ENCODE results near the gene TRPM2.

Gene TRPM2

GRCh38 chr21:44322621-44323325, 30.6 kb upstream of the TRPM2 start:
- DNase-seq (ENCODE audit: low read depth), result no peak

- DNase-seq (ENCODE audit: low read depth), result no peak
Observed at GRCh38 chr21:44323591-44323990, 29.8 kb upstream of the TRPM2 start.

- no peak for DNase-seq (ENCODE audit: low read depth)
Observed at GRCh38 chr21:44324106-44324853, 29.1 kb upstream of the TRPM2 start.

- DNase-seq (ENCODE audit: low read depth), result no peak
Observed at GRCh38 chr21:44324854-44325107, 28.6 kb upstream of the TRPM2 start.

DNA sequence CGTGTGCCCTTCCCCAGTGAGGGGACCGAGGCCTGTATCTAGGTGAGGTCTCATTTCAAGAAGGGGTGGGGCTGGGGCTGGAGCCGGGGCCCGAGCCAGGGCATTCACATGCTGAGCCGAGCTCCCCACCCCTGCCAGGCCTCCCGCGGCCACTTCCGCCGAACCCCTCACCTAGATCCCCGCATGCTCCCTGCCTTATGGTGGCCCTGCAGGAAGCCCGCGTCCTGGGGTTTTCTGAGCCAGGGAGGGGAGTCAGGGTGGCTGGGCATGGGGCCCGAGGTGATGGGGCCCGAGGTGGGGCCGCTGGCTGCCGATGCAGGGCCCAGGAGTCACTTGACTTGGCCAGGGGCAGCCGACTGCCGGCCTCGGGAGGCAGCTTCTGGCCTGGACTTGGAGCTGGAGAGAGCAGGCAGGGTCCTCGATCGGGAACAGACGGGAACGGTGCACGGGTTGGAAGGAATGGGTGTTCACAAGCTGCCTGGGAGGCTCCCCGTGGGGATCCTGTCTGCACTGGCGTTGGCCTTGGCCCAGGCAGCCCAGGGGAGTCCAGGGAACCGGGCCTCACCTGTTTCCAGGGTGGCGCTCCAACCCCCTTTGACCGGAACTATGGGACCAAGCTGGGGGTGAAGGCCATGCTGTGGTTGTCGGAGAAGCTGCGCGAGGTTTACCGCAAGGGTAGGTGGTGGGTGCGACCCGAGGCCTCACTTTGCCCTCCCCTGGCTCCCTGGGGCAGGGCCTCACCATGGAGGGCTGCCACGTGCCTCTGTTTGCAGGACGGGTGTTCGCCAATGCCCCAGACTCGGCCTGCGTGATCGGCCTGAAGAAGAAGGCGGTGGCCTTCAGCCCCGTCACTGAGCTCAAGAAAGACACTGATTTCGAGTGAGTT, 27.8 kb upstream of the TRPM2 start:
- DNase-seq (ENCODE audit: low read depth), result no peak

GRCh38 chr21:44326272-44326647, 27.2 kb upstream of the TRPM2 start:
- no peak for DNase-seq (ENCODE audit: low read depth)

- DNase-seq (ENCODE audit: low read depth), result no peak
Observed at GRCh38 chr21:44326716-44327602, 26.5 kb upstream of the TRPM2 start.

GRCh38 chr21:44327603-44327974, 25.8 kb upstream of the TRPM2 start:
- DNase-seq (ENCODE audit: low read depth), result no peak

DNA sequence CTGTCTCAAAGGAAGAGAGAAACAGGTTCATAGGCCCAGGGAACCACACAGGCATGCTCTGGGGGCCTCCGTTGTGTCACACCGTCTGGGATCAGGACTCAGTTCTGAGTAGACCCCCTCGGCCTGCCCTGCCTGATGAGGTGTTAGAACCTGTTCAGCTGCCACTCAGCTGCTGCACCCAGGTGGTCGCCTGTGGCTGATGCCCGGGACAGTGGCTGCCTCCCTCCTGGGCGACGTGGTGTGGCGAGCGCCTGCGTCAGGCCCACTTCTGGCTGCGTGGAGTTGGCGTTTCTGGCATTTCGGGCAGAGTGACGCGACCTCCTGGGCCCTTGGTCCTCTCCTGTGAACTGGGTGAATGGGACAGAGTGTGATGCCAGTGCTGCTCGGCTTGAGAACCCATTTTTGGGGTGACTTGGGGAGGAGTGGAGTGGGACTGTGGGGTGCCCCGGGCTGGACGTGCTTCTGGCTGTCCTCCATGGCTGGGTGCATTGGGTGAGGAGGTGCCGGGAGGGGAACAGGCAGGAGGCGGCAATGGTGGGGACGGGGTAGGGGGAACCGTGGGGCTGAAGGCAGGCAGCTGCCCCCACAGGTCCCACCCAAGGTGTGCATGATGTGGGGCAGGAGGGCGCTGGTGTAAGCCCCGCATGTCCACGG, 25.1 kb upstream of the TRPM2 start:
- no peak for DNase-seq (ENCODE audit: low read depth)

DNA sequence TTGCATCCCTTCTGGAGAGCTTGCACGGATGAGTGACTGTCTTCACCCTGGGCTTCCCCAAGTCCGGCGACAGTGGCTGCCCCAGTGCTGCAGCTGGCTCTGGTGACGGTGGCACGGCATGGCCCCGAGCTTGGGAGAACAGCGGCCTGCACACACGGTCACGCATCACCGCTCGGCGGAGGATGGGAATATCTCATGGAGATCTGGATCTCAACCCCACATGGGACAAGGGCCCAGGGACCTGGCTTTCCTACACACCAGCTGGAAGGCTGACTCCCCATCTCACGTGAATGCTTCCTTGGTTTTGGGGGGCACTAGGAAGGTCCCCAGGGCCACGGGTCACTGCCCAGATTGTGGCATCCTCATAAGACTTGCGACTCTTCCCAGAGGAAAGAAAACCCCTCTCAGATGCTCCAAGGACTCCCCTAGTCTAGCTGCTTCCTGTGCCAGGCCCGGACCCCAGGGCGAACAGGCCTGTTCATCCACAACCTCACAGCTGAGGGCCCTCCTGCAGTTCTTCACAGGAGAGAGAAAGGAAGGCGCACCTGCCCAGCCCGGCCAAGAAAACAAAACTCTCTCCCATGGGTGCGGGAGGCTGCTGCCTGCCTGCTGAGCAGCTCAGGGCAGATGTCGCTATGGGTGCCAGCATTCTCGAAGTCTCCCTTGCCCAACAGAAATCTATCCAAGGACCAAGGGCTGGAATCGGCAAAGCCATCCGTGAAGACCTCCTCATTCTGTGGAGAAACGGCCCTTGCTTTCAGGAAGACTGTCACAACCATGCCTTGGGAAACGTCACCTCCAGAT, 24.1 kb upstream of the TRPM2 start:
- DNase-seq (ENCODE audit: low read depth), result no peak

DNA sequence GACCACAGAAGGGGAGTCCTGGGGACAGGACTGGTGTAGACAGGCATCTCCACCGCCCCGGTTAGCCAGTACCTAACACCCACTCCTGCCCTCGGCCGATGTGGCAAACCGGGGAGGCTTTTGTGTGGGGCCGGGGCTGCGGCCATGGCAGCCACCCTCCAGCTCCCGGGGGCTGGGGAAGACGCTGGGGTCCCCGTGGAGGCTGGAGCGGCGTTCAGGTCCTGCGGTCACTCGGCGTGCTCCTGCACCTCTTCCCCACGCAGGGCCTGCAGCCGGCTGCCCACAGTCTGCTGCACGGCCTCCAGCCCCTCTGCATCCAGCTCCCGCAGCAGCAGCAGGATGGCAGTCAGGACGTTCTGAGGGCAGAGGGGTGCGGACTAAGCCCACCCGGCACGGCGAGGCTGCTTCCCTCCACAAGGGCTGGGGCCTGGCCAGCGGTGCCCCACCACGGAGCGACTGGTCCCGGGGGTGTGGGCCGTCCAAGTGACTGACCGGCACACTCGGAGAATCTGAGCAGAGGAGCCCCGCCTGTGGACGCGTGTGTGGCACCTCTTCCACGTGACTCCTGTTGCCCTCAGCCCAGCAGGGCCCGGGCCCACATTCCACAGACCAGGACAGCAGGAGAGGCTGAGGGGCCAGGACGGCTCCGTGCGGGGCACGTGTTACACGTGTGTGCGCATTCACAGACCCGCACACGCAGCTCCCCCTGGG, 23.3 kb upstream of the TRPM2 start:
- DNase-seq (ENCODE audit: low read depth), result no peak

DNA sequence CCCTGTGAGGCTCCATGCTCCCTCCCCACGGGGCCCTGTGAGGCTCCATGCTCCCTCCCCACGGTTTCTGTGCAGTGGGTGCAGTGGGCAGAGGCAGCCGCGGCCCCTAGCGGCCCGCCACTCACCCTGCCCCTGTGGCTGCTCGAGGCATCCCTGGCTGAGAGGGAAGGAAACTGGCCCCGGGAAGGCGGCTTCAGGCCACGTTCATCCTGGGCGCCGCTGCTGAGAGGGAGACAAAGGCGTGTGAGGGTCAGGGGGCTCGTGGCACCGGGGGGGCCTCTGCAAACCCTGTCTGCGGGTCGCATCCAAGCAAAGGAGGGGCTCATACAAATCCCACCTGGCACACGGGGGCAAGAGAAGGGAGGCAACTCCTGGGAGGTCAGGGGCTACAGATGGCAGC, 22.7 kb upstream of the TRPM2 start:
- no peak for DNase-seq (ENCODE audit: low read depth)

- no peak for DNase-seq (ENCODE audit: low read depth)
Observed at GRCh38 chr21:44331209-44331608, 22.2 kb upstream of the TRPM2 start.

- DNase-seq (ENCODE audit: low read depth), result no peak
Observed at GRCh38 chr21:44331650-44332307, 21.6 kb upstream of the TRPM2 start.

DNA sequence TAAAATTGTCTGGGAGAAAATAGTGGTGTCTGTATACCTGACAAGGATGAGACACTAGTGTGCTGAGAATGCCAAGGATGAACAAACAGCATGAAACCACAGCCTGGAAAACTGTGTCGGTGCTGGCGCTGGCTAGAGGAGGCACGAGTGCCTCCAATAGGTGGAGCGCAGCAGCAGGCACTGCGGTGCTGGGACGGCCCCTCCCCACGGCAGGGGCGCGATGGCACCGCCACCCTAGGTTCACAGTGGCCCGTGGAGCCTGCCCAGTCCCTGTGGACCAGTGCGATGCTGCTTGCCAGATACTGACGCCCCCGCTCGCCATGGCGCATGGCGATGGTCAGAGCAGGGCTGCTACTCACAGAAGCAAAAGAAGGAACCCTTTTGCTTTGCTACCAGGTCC, 21.0 kb upstream of the TRPM2 start:
- no peak for DNase-seq (ENCODE audit: low read depth)

- DNase-seq (ENCODE audit: low read depth), result no peak
Observed at GRCh38 chr21:44332965-44333364, 20.5 kb upstream of the TRPM2 start.

DNA sequence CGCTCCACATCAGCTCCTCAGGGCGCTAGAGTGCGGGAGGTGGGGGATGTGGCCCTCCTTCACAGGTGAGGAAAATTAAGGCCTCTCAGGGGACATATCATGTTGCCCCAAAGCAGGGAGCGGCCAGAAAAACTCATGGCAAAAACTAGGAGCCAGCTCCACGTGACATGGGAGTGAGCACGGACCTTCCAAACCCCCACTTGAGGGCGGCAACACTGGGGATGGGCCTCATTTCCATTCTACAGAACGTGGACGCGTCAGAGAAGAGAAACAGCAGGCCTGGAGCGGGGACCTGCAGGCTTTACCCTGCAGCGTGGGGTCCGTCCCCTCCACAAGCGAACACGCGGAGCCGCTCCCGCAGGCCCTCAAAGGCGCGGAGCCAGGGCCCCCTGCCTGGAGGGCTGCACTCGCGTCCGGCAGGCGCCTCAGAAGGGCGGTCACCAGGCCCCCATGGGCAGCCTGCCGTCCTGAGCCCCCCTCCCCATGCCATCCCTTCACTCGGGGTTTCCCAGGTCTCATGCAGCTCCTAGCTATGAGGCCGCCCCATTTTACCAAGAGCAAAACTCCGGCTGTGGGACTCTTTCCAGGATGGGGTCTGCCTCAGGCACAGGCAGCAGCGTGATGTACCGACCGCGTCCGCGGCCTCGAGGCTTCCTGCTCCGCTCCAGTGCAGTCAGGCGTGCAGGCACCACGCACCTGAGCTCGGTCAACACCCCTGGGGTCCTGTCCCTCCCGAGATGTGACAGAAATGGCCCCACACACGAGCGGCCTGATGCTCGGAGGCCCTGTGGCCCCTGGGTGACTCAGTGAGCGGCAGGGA, 19.7 kb upstream of the TRPM2 start:
- DNase-seq (ENCODE audit: low read depth), result no peak

DNA sequence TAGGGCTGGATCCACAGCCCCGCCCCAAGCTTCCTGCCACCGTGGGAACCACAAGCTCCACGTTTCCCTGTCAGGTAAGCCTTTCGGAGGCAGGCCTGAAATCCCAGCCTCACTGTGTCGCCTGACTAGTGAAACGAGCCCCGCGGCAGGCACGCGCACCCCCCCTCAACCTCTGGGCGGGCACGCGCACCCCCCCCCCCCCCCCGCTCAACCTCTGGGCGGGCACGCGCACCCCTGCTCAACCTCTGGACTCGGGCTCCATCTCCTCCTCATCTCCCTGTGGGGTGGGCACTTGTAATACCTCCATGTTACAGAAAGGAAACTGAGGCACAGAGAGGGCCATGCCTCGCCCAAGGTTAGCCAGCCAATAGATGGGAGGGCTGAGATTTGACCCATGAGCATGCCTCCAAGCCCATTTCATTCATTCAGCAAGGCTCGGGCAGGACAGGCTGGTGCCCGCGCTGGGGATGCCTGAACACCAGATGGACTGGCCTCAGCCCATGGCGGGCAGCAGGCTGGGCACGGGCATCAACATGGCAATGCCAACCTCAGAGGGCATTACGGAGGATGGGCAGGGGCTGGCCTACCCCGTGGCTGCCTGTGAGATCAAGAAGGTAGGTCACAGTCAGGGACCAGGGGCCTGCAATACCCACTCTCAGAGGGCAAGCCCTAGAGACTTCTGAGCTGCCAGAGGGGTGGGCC, 18.9 kb upstream of the TRPM2 start:
- DNase-seq (ENCODE audit: low read depth), result no peak
